GM21576 (cell line): Measurements from ENCODE around the gene ELAC2.
"Not testable (repeated sequence)": the region's sequence is repeated elsewhere in the genome, so short reads cannot be mapped to it uniquely, and the experiment has no call there.

Experiments
- ATAC-seq: cut with Tn5 transposase; IDR thresholded peaks from one replicate; pipeline ENCODE4 v1.9.1; 2021; ENCODE audit warnings: mild to moderate bottlenecking, moderate library complexity; ENCODE audit not compliant: unreplicated experiment

ELAC2 gene

GRCh38 chr17:12990926-12991325 is 26.9 kb downstream of the ELAC2 start:
- no peak for ATAC-seq

- ATAC-seq, result no peak
These were observed 27.6 kb downstream of the ELAC2 start for GRCh38 chr17:12990041-12990808.

- no peak for ATAC-seq
These were observed 30.7 kb downstream of the ELAC2 start for GRCh38 chr17:12987120-12987519.

- ATAC-seq, result no peak
These were observed 32.2 kb downstream of the ELAC2 start for GRCh38 chr17:12985431-12986293.

GRCh38 chr17:12983991-12984884 is 33.6 kb downstream of the ELAC2 start:
- ATAC-seq, result no peak

- ATAC-seq, result no peak
These were observed 35.6 kb downstream of the ELAC2 start for GRCh38 chr17:12982224-12982623.

- no peak for ATAC-seq
These were observed 37.9 kb downstream of the ELAC2 start for GRCh38 chr17:12979826-12980500.

GRCh38 chr17:12979246-12979645 is 38.6 kb downstream of the ELAC2 start:
- ATAC-seq, result no peak

- not testable (repeated sequence) for ATAC-seq
These were observed 39.0 kb downstream of the ELAC2 start for GRCh38 chr17:12978787-12979186.

- ATAC-seq, result no peak
These were observed 40.6 kb downstream of the ELAC2 start for GRCh38 chr17:12977008-12977751.

GRCh38 chr17:12974005-12974531 is 43.8 kb downstream of the ELAC2 start:
- ATAC-seq, result no peak

GRCh38 chr17:12973496-12974004 is 44.3 kb downstream of the ELAC2 start:
- ATAC-seq, result no peak

- ATAC-seq, result no peak
These were observed 49.9 kb downstream of the ELAC2 start for GRCh38 chr17:12967962-12968361.

GRCh38 chr17:12966413-12966812 is 51.4 kb downstream of the ELAC2 start:
- ATAC-seq, result no peak

- no peak for ATAC-seq
These were observed 51.8 kb downstream of the ELAC2 start for GRCh38 chr17:12965988-12966387.

GRCh38 chr17:12964840-12965239 is 53.0 kb downstream of the ELAC2 start:
- no peak for ATAC-seq

GRCh38 chr17:12964162-12964561 is 53.7 kb downstream of the ELAC2 start:
- no peak for ATAC-seq

- no peak for ATAC-seq
These were observed 54.3 kb downstream of the ELAC2 start for GRCh38 chr17:12963505-12963904.

- ATAC-seq, result no peak
These were observed 56.2 kb downstream of the ELAC2 start for GRCh38 chr17:12961655-12962054.
